ENCODE results near the gene PCDHGA10.
"Not testable (repeated sequence)": the region's sequence is repeated elsewhere in the genome, so short reads cannot be mapped to it uniquely, and the experiment has no call there.

DNA sequence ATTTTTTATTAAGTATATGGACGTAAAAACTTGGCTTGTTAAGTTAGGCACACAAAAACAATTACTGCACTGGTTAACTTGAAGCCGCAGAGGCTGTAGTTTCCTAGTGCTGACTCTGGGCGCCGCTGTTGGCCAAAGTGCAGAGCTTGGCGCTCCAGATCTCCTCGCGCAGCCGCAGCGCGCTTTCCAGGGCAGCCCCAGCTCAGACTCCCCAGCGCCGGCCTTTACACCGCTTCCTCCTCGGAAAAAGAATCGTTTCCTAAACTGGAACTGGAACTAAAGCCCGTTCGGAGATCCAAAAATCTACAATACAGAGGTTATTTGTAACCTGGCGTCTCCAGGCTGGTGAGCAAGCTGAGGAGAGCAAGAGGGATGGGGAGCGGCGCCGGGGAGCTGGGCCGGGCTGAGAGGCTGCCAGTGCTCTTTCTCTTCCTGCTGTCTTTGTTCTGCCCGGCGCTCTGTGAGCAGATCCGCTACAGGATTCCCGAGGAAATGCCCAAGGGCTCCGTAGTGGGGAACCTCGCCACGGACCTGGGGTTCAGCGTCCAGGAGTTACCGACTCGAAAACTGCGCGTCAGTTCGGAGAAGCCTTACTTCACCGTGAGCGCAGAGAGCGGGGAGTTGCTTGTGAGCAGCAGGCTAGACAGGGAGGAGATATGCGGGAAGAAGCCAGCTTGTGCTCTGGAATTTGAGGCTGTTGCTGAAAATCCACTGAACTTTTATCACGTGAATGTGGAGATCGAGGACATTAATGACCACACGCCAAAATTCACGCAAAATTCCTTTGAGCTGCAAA, 14.8 kb upstream of the PCDHGA10 start, which contains the start of gene PCDHGB5:
- not testable (repeated sequence) for TF ChIP-seq EZH2phosphoT487 (IDR thresholded peaks at IDR 0.05; ENCODE audit: insufficient read depth, low read depth); EZH2 (IDR thresholded peaks at IDR 0.05; ENCODE audit: insufficient read depth, poor library complexity, severe bottlenecking)
